ENCODE measurements around the gene FAU.
A peak's percentile ranks its signal among the peaks of the same experiment; 100 is the strongest.

Gene FAU

GRCh38 chr11:65111159-65111743 lies 10.7 kb downstream of the FAU start:
- H3K9me3 ChIP-seq (ENCODE audit: control insufficient read depth, low read length): no peaks in the 10 kb centered on the region
- H3K4me3 ChIP-seq (ENCODE audit: low read length): no peak overlapping the region
- no peak for DNase-seq (ENCODE audit: low read depth)
- H3K9ac ChIP-seq (ENCODE audit: low read length): peak overlapping the region; percentile 57
- H3K4me1 ChIP-seq (ENCODE audit: control insufficient read depth, insufficient read depth, low read length): peaks cover 31% of the 10 kb centered on the region
- no peaks in the 10 kb centered on the region for H3K27me3 ChIP-seq (replicated peaks; ENCODE audit: control insufficient read depth, insufficient read depth, low read length)
- H3K36me3 ChIP-seq (ENCODE audit: control insufficient read depth, insufficient read depth, low read length, severe bottlenecking): peaks cover 22% of the 10 kb centered on the region

DNA sequence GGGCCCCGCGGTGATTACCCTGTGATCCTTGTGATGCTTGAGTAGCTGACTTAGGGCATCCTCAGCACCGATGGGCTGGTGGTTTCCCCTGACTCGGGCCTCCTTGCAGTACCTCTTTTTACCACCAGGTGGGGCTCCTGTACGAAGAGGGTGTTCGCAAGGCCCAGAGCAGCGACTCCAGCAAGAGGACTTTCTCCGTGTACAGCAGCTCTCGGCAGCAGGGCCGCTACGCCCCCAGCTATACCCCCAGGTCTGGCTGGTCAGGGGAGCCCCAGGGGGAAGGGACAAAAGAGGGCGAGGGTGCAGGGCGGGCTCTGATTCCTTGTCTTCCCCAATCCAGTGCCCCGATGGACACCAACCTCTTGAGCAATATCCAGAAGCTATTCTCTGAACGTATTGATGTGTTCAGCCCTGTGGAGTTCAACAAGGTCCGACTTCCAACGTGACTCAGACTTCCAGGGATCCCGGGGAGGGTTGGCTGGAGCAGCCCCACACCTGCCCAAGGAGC lies 11.5 kb downstream of the FAU start:
- H3K27me3 ChIP-seq (replicated peaks; ENCODE audit: control insufficient read depth, insufficient read depth, low read length): no peaks in the 10 kb centered on the region
- peaks cover 24% of the 10 kb centered on the region for H3K4me1 ChIP-seq (ENCODE audit: control insufficient read depth, insufficient read depth, low read length)
- H3K9me3 ChIP-seq (ENCODE audit: control insufficient read depth, low read length): no peaks in the 10 kb centered on the region
- peak; percentile 93 for DNase-seq (ENCODE audit: low read depth)
- H3K36me3 ChIP-seq (ENCODE audit: control insufficient read depth, insufficient read depth, low read length, severe bottlenecking): peaks cover 16% of the 10 kb centered on the region
- peak overlapping the region; percentile 57 for H3K9ac ChIP-seq (ENCODE audit: low read length)
- H3K4me3 ChIP-seq (ENCODE audit: low read length): peak overlapping the region; percentile 13

GRCh38 chr11:65109231-65110198 lies 12.4 kb downstream of the FAU start:
- Histone ChIP-seq H3K4me1 (ENCODE audit: control insufficient read depth, insufficient read depth, low read length) (peaks cover 29% of the 10 kb centered on the region), H3K36me3 (ENCODE audit: control insufficient read depth, insufficient read depth, low read length, severe bottlenecking) (peaks cover 16% of the 10 kb centered on the region), H3K27me3 (replicated peaks; ENCODE audit: control insufficient read depth, insufficient read depth, low read length) (no peaks in the 10 kb centered on the region), H3K4me3 (ENCODE audit: low read length) (no peak overlapping the region), H3K9ac (ENCODE audit: low read length) (no peak overlapping the region), H3K9me3 (ENCODE audit: control insufficient read depth, low read length) (no peaks in the 10 kb centered on the region)
- DNase-seq (ENCODE audit: low read depth): no peak

DNA sequence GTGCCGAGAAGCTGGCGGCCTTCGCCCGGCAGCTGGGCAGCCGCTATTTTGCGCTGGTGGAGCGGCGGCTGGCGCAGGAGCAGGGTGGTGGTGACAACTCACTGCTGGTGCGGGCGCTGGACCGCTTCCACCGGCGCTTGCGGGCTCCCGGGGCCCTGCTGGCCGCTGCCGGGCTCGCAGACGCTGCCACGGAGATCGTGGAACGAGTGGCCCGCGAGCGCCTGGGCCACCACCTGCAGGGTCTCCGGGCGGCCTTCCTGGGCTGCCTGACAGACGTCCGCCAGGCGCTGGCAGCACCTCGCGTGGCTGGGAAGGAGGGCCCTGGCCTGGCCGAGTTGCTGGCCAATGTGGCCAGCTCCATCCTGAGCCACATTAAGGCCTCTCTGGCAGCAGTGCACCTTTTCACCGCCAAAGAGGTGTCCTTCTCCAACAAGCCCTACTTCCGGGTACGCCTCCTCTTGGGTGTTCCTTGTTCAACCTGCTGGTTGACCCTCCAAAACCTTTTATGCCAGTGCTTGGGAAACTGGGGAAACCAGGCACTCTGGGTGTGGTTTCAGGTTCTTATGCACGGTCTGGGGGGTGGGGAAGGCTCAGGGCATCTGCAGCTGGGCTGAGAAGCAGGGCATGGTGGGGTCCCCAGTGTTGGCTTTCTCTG lies 13.3 kb downstream of the FAU start:
- no peak overlapping the region for H3K9ac ChIP-seq (ENCODE audit: low read length)
- no peaks in the 10 kb centered on the region for H3K27me3 ChIP-seq (replicated peaks; ENCODE audit: control insufficient read depth, insufficient read depth, low read length)
- peaks cover 16% of the 10 kb centered on the region for H3K36me3 ChIP-seq (ENCODE audit: control insufficient read depth, insufficient read depth, low read length, severe bottlenecking)
- H3K4me3 ChIP-seq (ENCODE audit: low read length): no peak overlapping the region
- peaks cover 38% of the 10 kb centered on the region for H3K4me1 ChIP-seq (ENCODE audit: control insufficient read depth, insufficient read depth, low read length)
- no peak for DNase-seq (ENCODE audit: low read depth)
- H3K9me3 ChIP-seq (ENCODE audit: control insufficient read depth, low read length): no peaks in the 10 kb centered on the region

DNA sequence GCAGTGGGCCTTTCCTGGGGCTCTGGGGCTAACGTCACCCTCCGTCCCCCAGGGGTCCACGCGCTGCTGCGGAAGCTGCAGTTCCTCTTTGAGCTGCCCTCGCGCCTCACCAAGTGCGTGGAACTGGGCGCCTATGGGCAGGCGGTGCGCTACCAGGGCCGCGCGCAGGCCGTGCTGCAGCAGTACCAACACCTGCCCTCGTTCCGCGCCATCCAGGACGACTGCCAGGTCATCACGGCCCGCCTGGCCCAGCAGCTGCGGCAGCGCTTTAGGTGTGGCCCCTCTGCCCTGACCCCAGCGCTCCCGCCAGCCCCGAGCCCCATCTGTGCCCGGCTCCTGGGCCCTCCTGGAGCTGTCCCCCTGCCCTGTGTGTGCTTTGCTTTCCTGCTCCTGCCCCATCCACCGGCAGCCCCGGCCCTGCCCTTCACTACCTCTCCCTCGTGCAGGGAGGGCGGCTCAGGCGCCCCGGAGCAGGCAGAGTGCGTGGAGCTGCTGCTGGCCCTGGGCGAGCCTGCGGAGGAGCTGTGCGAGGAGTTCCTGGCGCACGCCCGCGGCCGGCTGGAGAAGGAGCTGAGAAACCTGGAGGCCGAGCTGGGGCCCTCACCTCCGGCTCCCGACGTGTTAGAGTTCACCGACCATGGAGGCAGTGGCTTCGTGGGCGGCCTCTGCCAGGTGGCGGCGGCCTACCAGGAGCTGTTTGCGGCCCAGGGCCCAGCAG lies 14.0 kb downstream of the FAU start:
- H3K9me3 ChIP-seq (ENCODE audit: control insufficient read depth, low read length): no peaks in the 10 kb centered on the region
- no peak overlapping the region for H3K4me3 ChIP-seq (ENCODE audit: low read length)
- peaks cover 38% of the 10 kb centered on the region for H3K4me1 ChIP-seq (ENCODE audit: control insufficient read depth, insufficient read depth, low read length)
- peaks cover 16% of the 10 kb centered on the region for H3K36me3 ChIP-seq (ENCODE audit: control insufficient read depth, insufficient read depth, low read length, severe bottlenecking)
- no peak overlapping the region for H3K9ac ChIP-seq (ENCODE audit: low read length)
- H3K27me3 ChIP-seq (replicated peaks; ENCODE audit: control insufficient read depth, insufficient read depth, low read length): no peaks in the 10 kb centered on the region
- no peak for DNase-seq (ENCODE audit: low read depth)

- H3K4me1 ChIP-seq (ENCODE audit: control insufficient read depth, insufficient read depth, low read length): peaks cover 42% of the 10 kb centered on the region
- H3K27me3 ChIP-seq (replicated peaks; ENCODE audit: control insufficient read depth, insufficient read depth, low read length): no peaks in the 10 kb centered on the region
- peaks cover 16% of the 10 kb centered on the region for H3K36me3 ChIP-seq (ENCODE audit: control insufficient read depth, insufficient read depth, low read length, severe bottlenecking)
- H3K9ac ChIP-seq (ENCODE audit: low read length): no peak overlapping the region
- no peaks in the 10 kb centered on the region for H3K9me3 ChIP-seq (ENCODE audit: control insufficient read depth, low read length)
- H3K4me3 ChIP-seq (ENCODE audit: low read length): no peak overlapping the region
- DNase-seq (ENCODE audit: low read depth): no peak
Measured at GRCh38 chr11:65107078-65107477, 14.9 kb downstream of the FAU start.

DNA sequence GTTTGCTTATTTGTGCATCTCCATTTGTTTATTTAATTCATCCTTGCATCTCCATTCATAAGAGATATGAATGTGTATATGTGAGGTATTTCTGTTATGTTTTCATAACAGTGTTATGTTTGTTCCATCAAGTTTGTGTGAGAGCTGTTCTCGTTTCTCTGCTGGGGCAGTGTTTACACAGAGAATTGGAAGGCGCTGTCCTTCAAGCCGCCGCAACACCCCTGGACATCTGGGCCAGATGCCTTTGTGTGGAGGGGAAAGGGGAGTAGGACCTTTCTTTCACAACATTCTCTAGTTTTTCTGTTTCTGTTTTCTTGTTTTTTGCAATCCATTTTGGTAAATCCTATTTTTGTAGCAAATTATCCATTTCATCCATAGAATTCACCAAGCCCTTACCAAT lies 17.3 kb downstream of the FAU start:
- no peaks in the 10 kb centered on the region for H3K27me3 ChIP-seq (replicated peaks; ENCODE audit: control insufficient read depth, insufficient read depth, low read length)
- DNase-seq (ENCODE audit: low read depth): no peak
- peaks cover 45% of the 10 kb centered on the region for H3K4me1 ChIP-seq (ENCODE audit: control insufficient read depth, insufficient read depth, low read length)
- H3K9me3 ChIP-seq (ENCODE audit: control insufficient read depth, low read length): no peaks in the 10 kb centered on the region
- peak overlapping the region; percentile 41 for H3K9ac ChIP-seq (ENCODE audit: low read length)
- no peak overlapping the region for H3K4me3 ChIP-seq (ENCODE audit: low read length)
- peaks cover 15% of the 10 kb centered on the region for H3K36me3 ChIP-seq (ENCODE audit: control insufficient read depth, insufficient read depth, low read length, severe bottlenecking)

GRCh38 chr11:65103476-65103875 lies 18.5 kb downstream of the FAU start:
- H3K4me1 ChIP-seq (ENCODE audit: control insufficient read depth, insufficient read depth, low read length): peaks cover 45% of the 10 kb centered on the region
- H3K4me3 ChIP-seq (ENCODE audit: low read length): no peak overlapping the region
- H3K9me3 ChIP-seq (ENCODE audit: control insufficient read depth, low read length): no peaks in the 10 kb centered on the region
- no peak for DNase-seq (ENCODE audit: low read depth)
- H3K9ac ChIP-seq (ENCODE audit: low read length): no peak overlapping the region
- H3K27me3 ChIP-seq (replicated peaks; ENCODE audit: control insufficient read depth, insufficient read depth, low read length): no peaks in the 10 kb centered on the region
- peaks cover 4% of the 10 kb centered on the region for H3K36me3 ChIP-seq (ENCODE audit: control insufficient read depth, insufficient read depth, low read length, severe bottlenecking)

DNA sequence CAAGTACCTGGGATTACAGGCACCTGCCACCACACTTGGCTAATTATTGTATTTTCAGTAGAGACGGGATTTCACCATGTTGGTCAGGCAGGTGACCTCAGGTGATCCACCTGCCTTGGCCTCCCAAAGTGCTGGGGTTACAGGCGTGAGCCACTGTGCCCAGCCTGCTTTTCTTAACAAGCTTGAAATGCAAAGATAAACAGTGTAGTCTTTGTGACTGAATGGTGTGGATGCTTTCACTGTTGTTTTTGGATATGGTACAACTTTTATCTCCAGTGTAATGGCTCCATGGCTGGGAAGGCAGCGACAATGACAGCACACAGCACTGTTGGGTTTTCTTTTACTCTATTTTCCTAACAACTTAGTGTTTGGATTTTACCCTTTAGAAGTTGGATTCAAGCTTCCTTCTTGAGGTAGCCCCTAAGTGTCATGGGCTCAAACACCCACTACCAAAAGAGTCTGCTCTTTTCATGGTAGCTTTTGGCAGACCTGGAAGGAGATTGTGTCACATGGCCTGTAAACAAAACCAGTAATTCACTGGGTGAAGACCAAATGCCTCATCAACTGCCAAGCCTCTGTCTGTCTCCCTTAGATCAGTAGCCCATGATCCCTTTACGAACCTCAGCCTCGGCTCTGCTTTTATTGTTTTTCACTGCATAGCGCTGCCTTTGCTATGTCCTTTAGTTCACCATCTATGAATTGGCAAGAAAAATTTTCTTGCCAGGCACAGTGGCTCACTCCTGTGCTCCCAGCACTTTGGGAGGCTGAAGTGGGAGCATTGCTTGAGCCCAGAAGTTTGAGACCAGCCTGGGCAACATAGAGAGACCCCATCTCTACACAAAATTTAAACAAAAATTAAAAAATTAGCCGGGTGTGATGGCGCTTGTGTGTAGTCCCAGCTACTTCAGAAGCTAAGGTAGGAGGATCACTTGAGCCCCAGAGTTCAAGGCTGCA lies 19.5 kb downstream of the FAU start:
- peaks cover 45% of the 10 kb centered on the region for H3K4me1 ChIP-seq (ENCODE audit: control insufficient read depth, insufficient read depth, low read length)

More for the DNA sequence above, 19.5 kb downstream of the FAU start:
- H3K36me3 ChIP-seq (ENCODE audit: control insufficient read depth, insufficient read depth, low read length, severe bottlenecking): peaks cover under 1% of the 10 kb centered on the region
- DNase-seq (ENCODE audit: low read depth): peak; percentile 36
- no peak overlapping the region for H3K9ac ChIP-seq (ENCODE audit: low read length)
- H3K4me3 ChIP-seq (ENCODE audit: low read length): no peak overlapping the region
- no peaks in the 10 kb centered on the region for H3K27me3 ChIP-seq (replicated peaks; ENCODE audit: control insufficient read depth, insufficient read depth, low read length)
- H3K9me3 ChIP-seq (ENCODE audit: control insufficient read depth, low read length): no peaks in the 10 kb centered on the region
